Neural progenitor cell (in vitro differentiated cells): ENCODE results near the gene PRELID1. TPM values are rescaled to one million over a fixed set of nuclear protein-coding genes. Genes with fewer than 3 reads are reported as not detected.

Experiments
- DNase-seq: peaks from one replicate; pipeline ENCODE4 v3.0.0-alpha.2; 2016; ENCODE audit warnings: low spot score
- H2AFZ ChIP-seq: fragments of 200-600 bp; sonication (generic); replicated peaks from 2 replicates; pipeline ENCODE4 v1.6.1; 2016; ENCODE audit warnings: antibody characterized with exemption
- H3F3A ChIP-seq: fragments of 200-600 bp; sonication (generic); 2 replicates; pipeline ENCODE4 v1.6.1; 2016; ENCODE audit warnings: antibody characterized with exemption, low read depth
- H3K27ac ChIP-seq: fragments of 200-600 bp; sonication (generic); 2 replicates; pipeline ENCODE4 v1.5.1; 2016; ENCODE audit warnings: mild to moderate bottlenecking
- H3K27me3 ChIP-seq: fragments of 200-600 bp; sonication (generic); 2 replicates; pipeline ENCODE4 v1.6.1; 2016; ENCODE audit warnings: mild to moderate bottlenecking, moderate library complexity
- H3K36me3 ChIP-seq: fragments of 200-600 bp; sonication (generic); 2 replicates; pipeline ENCODE4 v1.5.1; 2016
- H3K4me1 ChIP-seq: fragments of 200-600 bp; sonication (generic); 2 replicates; pipeline ENCODE4 v1.6.1; 2016; ENCODE audit warnings: mixed run types
- H3K4me2 ChIP-seq: fragments of 200-600 bp; sonication (generic); 2 replicates; pipeline ENCODE4 v1.6.1; 2016
- H3K4me3 ChIP-seq: fragments of 200-600 bp; sonication (generic); 2 replicates; pipeline ENCODE4 v1.5.1; 2016
- H3K79me2 ChIP-seq: fragments of 200-600 bp; sonication (generic); 2 replicates; pipeline ENCODE4 v1.6.1; 2016; ENCODE audit warnings: low read depth
- H3K9ac ChIP-seq: fragments of 200-600 bp; sonication (generic); 2 replicates; pipeline ENCODE4 v1.6.1; 2016
- H3K9me3 ChIP-seq: fragments of 200-600 bp; sonication (generic); 2 replicates; pipeline ENCODE4 v1.5.1; 2016; ENCODE audit warnings: low read depth
- H4K20me1 ChIP-seq: fragments of 200-600 bp; sonication (generic); 2 replicates; pipeline ENCODE4 v1.6.1; 2016; ENCODE audit warnings: low read depth
- H3K27ac Mint-ChIP-seq: 3 replicates; pipeline ENCODE4 v1.8.0; 2021; ENCODE audit warnings: mixed read lengths
- H3K27me3 Mint-ChIP-seq: 2 replicates; pipeline ENCODE4 v1.8.0; 2022; ENCODE audit warnings: low read depth, mild to moderate bottlenecking, inconsistent platforms, moderate library complexity, mixed read lengths; ENCODE audit not compliant: insufficient read depth
- H3K36me3 Mint-ChIP-seq: 3 replicates; pipeline ENCODE4 v1.8.0; 2021; ENCODE audit warnings: mixed read lengths
- H3K4me1 Mint-ChIP-seq: 3 replicates; pipeline ENCODE4 v1.8.0; 2021; ENCODE audit warnings: mixed read lengths
- H3K4me3 Mint-ChIP-seq: 3 replicates; pipeline ENCODE4 v1.8.0; 2021; ENCODE audit warnings: mild to moderate bottlenecking, moderate library complexity, mixed read lengths
- H3K9me3 Mint-ChIP-seq: 3 replicates; pipeline ENCODE4 v1.8.0; 2020; ENCODE audit warnings: mixed read lengths
- EZH2 ChIP-seq: fragments of 200-600 bp; sonication (generic); IDR thresholded peaks from 2 replicates; pipeline ENCODE4 v1.6.1; 2017; ENCODE audit warnings: antibody characterized with exemption, mild to moderate bottlenecking, moderate library complexity
- EZH2phosphoT487 ChIP-seq: fragments of 200-600 bp; sonication (generic); IDR thresholded peaks from 2 replicates; pipeline ENCODE4 v1.6.1; 2017; ENCODE audit warnings: antibody characterized with exemption
- total RNA-seq: library from RNA; depleted of rRNA; stranded (reverse); fragments of >200 nt; gene quantifications from 2 replicates; pipeline ENCODE4 v1.2.3, GENCODE V29; 2015; ENCODE audit warnings: low replicate concordance
- TF ChIP-seq, protein P1 (sequence below): fragments of 200-600 bp; sonication (generic); IDR thresholded peaks from 2 replicates; pipeline ENCODE4 v1.5.1; 2017; ENCODE audit warnings: antibody characterized with exemption, mild to moderate bottlenecking

PRELID1 gene
- total RNA-seq, 1 donor from 2014 or later: 133 TPM

DNA sequence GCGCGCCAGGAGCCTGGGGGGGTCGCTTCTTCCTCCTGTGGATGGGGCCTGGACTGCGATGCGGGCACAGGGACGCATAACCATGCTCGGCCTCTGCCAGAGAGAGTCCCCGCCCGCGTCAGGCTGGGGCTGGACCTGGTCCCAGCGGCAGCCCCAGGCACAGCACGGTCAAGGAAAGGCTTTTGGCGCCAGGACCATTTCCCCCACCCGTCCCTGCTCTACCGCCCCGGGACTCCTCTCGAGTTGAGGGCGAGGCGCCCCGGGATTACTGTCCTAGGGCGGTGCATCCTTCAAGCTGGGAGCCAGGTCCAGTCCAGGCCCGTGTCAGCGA, 7.8 kb downstream of the PRELID1 start:
- peaks cover 9% of the 10 kb centered on the region for H3K36me3 Mint-ChIP-seq
- peaks cover 22% of the 10 kb centered on the region for H4K20me1 ChIP-seq
- peaks cover 12% of the 10 kb centered on the region for H3K4me1 ChIP-seq
- DNase-seq: no peak
- H3K4me3 ChIP-seq: peak overlapping the region; percentile 85
- H3F3A ChIP-seq: peaks cover 36% of the 10 kb centered on the region
- peak overlapping the region; percentile 92 for H3K4me3 Mint-ChIP-seq
- no peaks in the 10 kb centered on the region for H3K79me2 ChIP-seq
- no peaks in the 10 kb centered on the region for H3K9me3 ChIP-seq
- H3K27ac Mint-ChIP-seq: no peak overlapping the region
- peaks cover 6% of the 10 kb centered on the region for H3K27me3 Mint-ChIP-seq
- peak overlapping the region; percentile 90 for H3K4me2 ChIP-seq
- no peaks in the 10 kb centered on the region for H3K9me3 Mint-ChIP-seq
- peak overlapping the region; percentile 34 for H3K9ac ChIP-seq
- peak overlapping the region; percentile 78 for H2AFZ ChIP-seq
- no peak for TF ChIP-seq EZH2phosphoT487
- no peak for TF ChIP-seq EZH2
- TF ChIP-seq, protein P1, sequence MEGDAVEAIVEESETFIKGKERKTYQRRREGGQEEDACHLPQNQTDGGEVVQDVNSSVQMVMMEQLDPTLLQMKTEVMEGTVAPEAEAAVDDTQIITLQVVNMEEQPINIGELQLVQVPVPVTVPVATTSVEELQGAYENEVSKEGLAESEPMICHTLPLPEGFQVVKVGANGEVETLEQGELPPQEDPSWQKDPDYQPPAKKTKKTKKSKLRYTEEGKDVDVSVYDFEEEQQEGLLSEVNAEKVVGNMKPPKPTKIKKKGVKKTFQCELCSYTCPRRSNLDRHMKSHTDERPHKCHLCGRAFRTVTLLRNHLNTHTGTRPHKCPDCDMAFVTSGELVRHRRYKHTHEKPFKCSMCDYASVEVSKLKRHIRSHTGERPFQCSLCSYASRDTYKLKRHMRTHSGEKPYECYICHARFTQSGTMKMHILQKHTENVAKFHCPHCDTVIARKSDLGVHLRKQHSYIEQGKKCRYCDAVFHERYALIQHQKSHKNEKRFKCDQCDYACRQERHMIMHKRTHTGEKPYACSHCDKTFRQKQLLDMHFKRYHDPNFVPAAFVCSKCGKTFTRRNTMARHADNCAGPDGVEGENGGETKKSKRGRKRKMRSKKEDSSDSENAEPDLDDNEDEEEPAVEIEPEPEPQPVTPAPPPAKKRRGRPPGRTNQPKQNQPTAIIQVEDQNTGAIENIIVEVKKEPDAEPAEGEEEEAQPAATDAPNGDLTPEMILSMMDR: no peak
- H3K27ac ChIP-seq: no peak overlapping the region
- peaks cover 3% of the 10 kb centered on the region for H3K27me3 ChIP-seq
- no peaks in the 10 kb centered on the region for H3K36me3 ChIP-seq
- peaks cover 33% of the 10 kb centered on the region for H3K4me1 Mint-ChIP-seq

- peaks cover 31% of the 10 kb centered on the region for H3F3A ChIP-seq
- DNase-seq: peak; percentile 100
- H3K4me3 Mint-ChIP-seq: peak within 1 kb of the TSS; percentile 92
- peaks cover 6% of the 10 kb centered on the region for H3K36me3 Mint-ChIP-seq
- no peaks in the 10 kb centered on the region for H3K36me3 ChIP-seq
- peak within 1 kb of the TSS; percentile 78 for H2AFZ ChIP-seq
- H4K20me1 ChIP-seq: peaks cover 22% of the 10 kb centered on the region
- no peaks in the 10 kb centered on the region for H3K9me3 ChIP-seq
- H3K4me1 Mint-ChIP-seq: peaks cover 33% of the 10 kb centered on the region
- H3K27me3 ChIP-seq: peaks cover 3% of the 10 kb centered on the region
- H3K27ac ChIP-seq: peak within 1 kb of the TSS; percentile 32
- TF ChIP-seq, protein P1: no peak
- TF ChIP-seq EZH2phosphoT487: no peak
- TF ChIP-seq EZH2: no peak
- H3K4me1 ChIP-seq: peaks cover 12% of the 10 kb centered on the region
- H3K27me3 Mint-ChIP-seq: peaks cover 6% of the 10 kb centered on the region
- H3K9me3 Mint-ChIP-seq: no peaks in the 10 kb centered on the region
- H3K27ac Mint-ChIP-seq: peak within 1 kb of the TSS; percentile 22
- peak within 1 kb of the TSS; percentile 90 for H3K4me2 ChIP-seq
- H3K4me3 ChIP-seq: peak within 1 kb of the TSS; percentile 85
- peak within 1 kb of the TSS; percentile 34 for H3K9ac ChIP-seq
- H3K79me2 ChIP-seq: no peaks in the 10 kb centered on the region
Observed at GRCh38 chr5:177311723-177312648, 8.4 kb downstream of the PRELID1 start, which contains the start of gene MXD3. Gene MXD3 (minus strand): TSS chr5:177311898. CDS start chr5:177311830, 68 bp downstream.

GRCh38 chr5:177312649-177313181, 9.1 kb downstream of the PRELID1 start:
- H3K27ac Mint-ChIP-seq: no peak overlapping the region
- peaks cover 33% of the 10 kb centered on the region for H3K4me1 Mint-ChIP-seq
- H3K4me1 ChIP-seq: peaks cover 12% of the 10 kb centered on the region
- H3K27me3 Mint-ChIP-seq: peaks cover 8% of the 10 kb centered on the region
- H3K4me3 ChIP-seq: peak overlapping the region; percentile 85
- no peaks in the 10 kb centered on the region for H3K79me2 ChIP-seq
- peak overlapping the region; percentile 5 for H2AFZ ChIP-seq
- H3K27me3 ChIP-seq: peaks cover 3% of the 10 kb centered on the region
- peaks cover 5% of the 10 kb centered on the region for H3K36me3 Mint-ChIP-seq
- peak; percentile 73 for DNase-seq
- no peaks in the 10 kb centered on the region for H3K36me3 ChIP-seq
- peaks cover 27% of the 10 kb centered on the region for H3F3A ChIP-seq
- peak overlapping the region; percentile 90 for H3K4me2 ChIP-seq
- no peak overlapping the region for H3K27ac ChIP-seq
- peaks cover 22% of the 10 kb centered on the region for H4K20me1 ChIP-seq
- peak overlapping the region; percentile 85 for H3K4me3 Mint-ChIP-seq
- TF ChIP-seq EZH2phosphoT487 (no peak), EZH2 (no peak)
- TF ChIP-seq, protein P1: no peak
- no peaks in the 10 kb centered on the region for H3K9me3 Mint-ChIP-seq
- H3K9me3 ChIP-seq: no peaks in the 10 kb centered on the region
- H3K9ac ChIP-seq: peak overlapping the region; percentile 6
